DLD1 (cell line): ENCODE measurements around the gene ZYX.
"Not testable (repeated sequence)": the region's sequence is repeated elsewhere in the genome, so short reads cannot be mapped to it uniquely, and the experiment has no call there.

Experiments used
- in situ Hi-C: cut with HindIII; loops from 2 replicates; pipeline ENCODE4 v1.10.0; 2017; ENCODE audit warnings: low sequenced_read_pairs

ZYX gene

DNA sequence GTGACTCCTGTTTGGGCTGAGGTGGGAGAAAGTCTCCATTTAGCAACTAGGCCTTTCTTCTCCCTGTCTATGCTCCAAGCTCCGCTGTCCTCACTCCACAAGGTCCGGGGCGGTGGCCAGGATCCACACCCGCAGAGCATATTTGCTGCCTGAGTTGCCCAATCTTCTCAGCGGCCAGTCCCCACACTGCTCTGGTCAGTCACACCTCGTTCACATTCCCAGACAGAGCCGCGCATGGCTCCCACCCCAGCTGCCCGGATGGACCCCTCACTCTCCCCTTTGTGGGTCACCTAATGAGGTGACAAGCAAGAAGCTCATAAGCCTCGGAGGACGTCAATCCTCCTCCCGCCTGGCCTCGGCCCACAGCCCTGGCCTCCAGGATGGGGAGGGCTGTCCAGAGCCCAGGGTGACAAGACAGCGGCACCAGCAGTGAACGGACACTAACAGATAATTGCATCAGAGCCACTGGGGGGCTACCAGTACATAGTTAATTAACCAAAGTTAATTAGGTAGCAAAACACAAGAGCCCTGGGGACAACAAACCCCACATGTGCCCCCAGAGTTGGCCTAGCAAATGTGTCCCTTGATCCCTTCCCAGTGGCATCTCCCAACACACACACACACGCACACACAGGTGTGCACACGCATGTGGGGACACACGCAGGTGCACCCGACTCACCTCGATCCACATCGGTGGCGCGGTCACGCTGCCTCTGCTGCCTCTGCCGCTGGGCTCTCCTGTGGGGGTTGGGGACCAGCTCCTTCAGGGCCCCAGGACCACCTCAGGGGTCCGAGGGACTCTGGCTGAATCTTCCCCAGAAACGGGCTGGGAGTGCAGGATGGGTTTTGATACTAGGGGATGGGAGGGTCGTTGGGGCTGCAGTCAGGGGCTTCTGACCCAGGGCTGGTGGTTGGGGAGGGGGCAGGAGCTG is 15.7 kb downstream of the ZYX start:
- in situ Hi-C loops: no loop called here

- in situ Hi-C loops: no loop called here
These were observed 16.8 kb downstream of the ZYX start for GRCh38 chr7:143397710-143398530.

- in situ Hi-C loops: no loop called here
These were observed 17.5 kb downstream of the ZYX start for GRCh38 chr7:143398616-143399015.

DNA sequence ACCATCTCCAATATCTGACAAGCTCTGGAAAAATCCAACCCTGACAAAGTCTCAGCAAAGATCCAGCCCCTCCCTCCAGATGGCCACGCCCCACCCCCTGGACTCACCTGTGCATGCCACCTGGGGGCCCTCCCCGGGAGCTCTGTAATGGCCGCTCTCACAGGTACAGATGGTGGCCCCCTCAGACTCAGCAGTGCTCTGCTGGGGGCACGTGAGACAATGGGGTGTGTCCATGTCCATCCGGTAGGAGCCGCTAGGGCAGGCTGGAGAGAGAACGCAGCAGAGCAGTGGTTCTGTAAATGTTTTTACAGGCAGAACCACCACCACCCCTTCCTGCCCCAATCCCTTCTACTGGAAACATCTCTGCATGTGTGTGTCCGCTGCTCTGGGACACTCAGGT is 18.0 kb downstream of the ZYX start:
- in situ Hi-C loops: no loop called here

- in situ Hi-C loops: no loop called here
These were observed 18.5 kb downstream of the ZYX start for GRCh38 chr7:143399642-143400041.

GRCh38 chr7:143401265-143401664 is 20.1 kb downstream of the ZYX start:
- in situ Hi-C loops: no loop called here

DNA sequence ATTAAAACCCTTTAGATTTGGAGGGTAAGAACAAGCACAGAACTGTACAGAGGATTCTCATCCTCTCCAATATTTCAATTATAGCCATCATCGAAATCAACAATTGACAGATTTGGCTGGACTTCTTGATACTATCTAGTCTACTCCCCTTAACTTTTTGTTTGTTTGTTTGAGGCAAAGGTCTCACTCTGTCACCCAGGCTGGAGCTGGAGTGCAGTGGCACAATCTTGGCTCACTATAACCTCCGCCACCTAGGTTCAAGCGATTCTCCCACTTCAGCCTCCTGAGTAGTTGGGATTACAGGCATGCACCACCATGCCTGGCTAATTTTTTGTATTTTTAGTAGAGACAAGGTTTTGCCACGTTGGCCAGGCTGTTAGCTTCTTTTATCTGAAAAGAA is 21.1 kb downstream of the ZYX start:
- in situ Hi-C loops: not testable (repeated sequence)

GRCh38 chr7:143405173-143406001 is 24.2 kb downstream of the ZYX start:
- in situ Hi-C loops: no loop called here

GRCh38 chr7:143406002-143406357 is 24.8 kb downstream of the ZYX start:
- in situ Hi-C loops: no loop called here

DNA sequence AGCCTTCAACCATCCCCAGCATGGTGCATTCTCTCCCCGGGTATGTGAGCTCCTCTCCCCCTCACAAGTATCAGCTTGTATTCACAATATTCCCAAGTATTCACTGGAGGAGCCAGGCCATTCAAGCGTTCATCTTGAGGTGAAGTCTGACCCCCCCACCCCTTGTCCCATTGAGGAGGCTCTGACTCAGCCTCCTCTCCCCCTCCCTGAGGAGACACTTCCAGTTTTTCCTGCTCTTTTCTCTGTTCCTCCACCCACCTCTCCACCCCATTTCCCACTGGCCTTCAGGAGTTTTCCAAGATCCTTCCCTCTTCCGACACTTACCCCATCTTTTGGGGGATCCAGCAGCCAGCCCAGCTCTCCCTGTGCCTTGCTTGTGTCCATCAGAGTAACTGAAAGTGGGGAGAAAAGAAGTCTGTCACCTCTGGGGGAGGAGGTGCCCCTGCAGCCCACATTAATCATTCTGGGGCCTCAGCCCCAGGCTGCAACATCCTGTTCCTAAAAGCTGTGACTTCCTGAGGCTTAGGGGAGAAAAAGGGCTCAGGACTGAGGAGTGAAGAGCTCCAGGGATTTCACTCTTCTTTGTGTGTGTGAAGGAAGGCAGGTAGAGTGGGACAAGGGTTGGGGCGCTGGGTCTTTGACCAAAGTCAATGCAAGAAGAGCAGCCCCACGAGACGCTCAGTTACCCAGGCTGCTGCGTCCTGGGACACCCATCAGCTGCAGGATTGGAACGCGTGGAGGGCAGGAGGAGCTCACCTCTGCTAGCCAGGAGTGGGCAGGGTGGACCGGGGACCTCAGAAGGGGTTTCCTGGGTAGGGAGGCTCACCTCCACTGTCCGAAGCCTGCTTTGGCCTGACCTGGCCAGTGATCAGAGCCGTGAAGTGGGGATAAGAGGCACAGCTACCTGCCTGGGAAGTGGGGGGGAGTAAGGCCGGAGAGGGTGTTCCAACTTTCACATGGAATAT is 26.4 kb downstream of the ZYX start:
- in situ Hi-C loops: no loop called here

DNA sequence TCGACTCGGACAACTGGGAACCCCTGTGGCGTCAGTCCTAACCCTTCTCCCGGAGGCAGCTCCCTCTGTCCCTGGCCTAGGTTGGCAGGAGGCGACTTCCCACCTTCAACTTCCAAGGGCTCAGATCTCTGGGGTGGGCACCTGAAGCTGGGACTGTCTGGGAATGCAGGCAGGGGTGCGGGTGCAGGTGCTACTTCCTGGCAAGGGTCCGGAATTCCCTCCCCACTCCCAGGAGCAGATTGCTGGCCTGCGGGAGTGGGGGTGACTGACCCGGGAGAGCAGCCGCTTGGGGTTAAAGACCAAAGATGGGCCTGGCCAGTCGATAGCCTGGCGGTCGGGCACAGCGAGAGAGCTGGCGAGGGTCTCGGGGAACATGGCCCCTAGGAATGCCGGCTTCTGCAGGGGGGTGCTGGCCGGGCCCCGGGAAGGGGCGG is 27.1 kb downstream of the ZYX start:
- in situ Hi-C loops: no loop called here

GRCh38 chr7:143408686-143409561 is 27.8 kb downstream of the ZYX start, which contains the start of gene EPHA1:
TSS of gene EPHA1 (minus strand) at chr7:143408856. CDS start at chr7:143408805, 51 bp downstream.
- in situ Hi-C loops: no loop called here

DNA sequence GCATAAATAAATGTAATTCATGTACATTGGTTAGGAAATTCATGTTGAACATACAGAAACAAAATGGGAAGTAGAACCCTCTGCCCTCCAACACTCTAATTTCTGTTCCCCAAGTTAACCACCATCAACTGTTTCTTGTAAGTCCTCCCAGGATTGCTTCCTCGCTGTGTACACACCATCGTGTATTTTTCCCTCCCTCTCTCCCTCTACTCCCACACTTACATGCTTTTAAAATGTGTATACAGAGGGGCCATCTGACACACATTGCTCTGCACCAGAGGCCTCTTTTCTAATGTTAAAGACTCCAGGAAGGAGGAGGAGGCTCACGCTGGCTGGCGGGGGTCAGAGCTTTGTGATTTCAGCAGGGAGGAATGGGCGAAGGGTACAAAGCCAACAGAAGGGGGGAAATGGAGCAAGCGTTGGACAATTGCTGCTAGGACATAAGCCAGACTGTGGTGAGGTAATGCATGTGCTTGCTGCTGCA is 29.4 kb downstream of the ZYX start:
- in situ Hi-C loops: no loop called here

GRCh38 chr7:143411976-143412708 is 31.0 kb downstream of the ZYX start:
- in situ Hi-C loops: no loop called here

- in situ Hi-C loops: no loop called here
These were observed 32.0 kb downstream of the ZYX start for GRCh38 chr7:143413123-143413522.

- in situ Hi-C loops: not testable (repeated sequence)
These were observed 34.1 kb downstream of the ZYX start for GRCh38 chr7:143415209-143415608.

GRCh38 chr7:143415742-143416397 is 34.7 kb downstream of the ZYX start:
- in situ Hi-C loops: no loop called here
